ENCODE results near the gene PRRC2A.

PRRC2A gene

DNA sequence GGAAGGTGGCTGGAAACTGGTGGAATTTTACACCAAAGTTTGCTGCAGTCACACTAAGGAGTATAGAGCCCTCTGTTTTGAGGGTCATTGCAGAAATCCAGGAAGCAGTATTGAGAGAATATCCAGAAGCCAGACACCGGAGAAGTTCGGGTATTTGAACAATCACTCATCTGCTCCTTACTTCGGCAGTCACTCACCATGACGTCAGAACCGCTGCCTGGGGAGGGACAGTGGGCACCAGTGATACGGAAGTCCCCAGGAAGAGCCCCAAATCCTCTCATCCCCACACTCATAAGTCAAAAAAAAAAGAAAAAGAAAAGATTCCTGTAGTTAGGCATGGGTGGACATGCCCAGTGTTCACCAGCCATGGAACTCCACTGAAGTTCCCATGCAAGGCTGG lies 56.4 kb downstream of the PRRC2A start:
- Histone ChIP-seq H3K27ac (no peak overlapping the region), H3K4me3 (IDR thresholded peaks at IDR 0.05; ENCODE audit: insufficient read depth, low read depth, low read length) (no peak overlapping the region), H3K9ac (no peak overlapping the region), H3K36me3 (ENCODE audit: insufficient read depth) (no peaks in the 10 kb centered on the region), H3K4me1 (ENCODE audit: low read depth, poor library complexity, severe bottlenecking) (peaks cover 49% of the 10 kb centered on the region), H3K4me2 (peak overlapping the region; percentile 13; the same call in 1 of the 2 replicates), H3K79me2 (ENCODE audit: insufficient read depth, low read depth) (no peaks in the 10 kb centered on the region), H4K20me1 (ENCODE audit: insufficient read depth) (no peaks in the 10 kb centered on the region), H3K27me3 (ENCODE audit: insufficient read depth, low read depth) (no peaks in the 10 kb centered on the region), H2AFZ (ENCODE audit: low read depth) (no peak overlapping the region)
- TF ChIP-seq, protein P1, sequence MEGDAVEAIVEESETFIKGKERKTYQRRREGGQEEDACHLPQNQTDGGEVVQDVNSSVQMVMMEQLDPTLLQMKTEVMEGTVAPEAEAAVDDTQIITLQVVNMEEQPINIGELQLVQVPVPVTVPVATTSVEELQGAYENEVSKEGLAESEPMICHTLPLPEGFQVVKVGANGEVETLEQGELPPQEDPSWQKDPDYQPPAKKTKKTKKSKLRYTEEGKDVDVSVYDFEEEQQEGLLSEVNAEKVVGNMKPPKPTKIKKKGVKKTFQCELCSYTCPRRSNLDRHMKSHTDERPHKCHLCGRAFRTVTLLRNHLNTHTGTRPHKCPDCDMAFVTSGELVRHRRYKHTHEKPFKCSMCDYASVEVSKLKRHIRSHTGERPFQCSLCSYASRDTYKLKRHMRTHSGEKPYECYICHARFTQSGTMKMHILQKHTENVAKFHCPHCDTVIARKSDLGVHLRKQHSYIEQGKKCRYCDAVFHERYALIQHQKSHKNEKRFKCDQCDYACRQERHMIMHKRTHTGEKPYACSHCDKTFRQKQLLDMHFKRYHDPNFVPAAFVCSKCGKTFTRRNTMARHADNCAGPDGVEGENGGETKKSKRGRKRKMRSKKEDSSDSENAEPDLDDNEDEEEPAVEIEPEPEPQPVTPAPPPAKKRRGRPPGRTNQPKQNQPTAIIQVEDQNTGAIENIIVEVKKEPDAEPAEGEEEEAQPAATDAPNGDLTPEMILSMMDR (conservative IDR thresholded peaks at IDR 0.05; ENCODE audit: low read depth, low read length): no peak

DNA sequence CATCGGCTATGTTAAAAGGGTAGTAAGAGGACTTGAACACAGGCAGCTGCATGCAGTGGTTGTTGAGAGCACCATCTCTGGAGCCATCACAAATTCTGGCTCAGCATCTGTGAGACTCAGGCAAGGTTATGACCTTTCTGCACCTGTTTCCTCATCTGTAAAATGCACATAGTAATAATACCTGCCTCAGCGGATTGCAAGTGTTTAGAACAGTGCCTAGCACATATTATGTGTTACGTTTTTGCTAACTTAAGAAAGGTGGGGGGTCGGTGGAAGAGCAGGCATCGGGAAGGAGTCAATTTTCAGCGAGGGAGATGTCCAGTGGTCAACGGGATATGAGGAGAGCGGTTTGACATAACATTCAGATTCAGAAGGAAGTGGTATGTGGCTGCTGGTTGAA lies 57.4 kb downstream of the PRRC2A start:
- TF ChIP-seq, protein P1 (conservative IDR thresholded peaks at IDR 0.05; ENCODE audit: low read depth, low read length): no peak
- H3K4me2 ChIP-seq: peak overlapping the region; percentile 13; the same call in 1 of the 2 replicates
- no peak overlapping the region for H3K4me3 ChIP-seq (IDR thresholded peaks at IDR 0.05; ENCODE audit: insufficient read depth, low read depth, low read length)
- H3K9ac ChIP-seq: no peak overlapping the region
- no peaks in the 10 kb centered on the region for H3K79me2 ChIP-seq (ENCODE audit: insufficient read depth, low read depth)
- peak overlapping the region; percentile 30; the same call in 1 of the 2 replicates for H3K27ac ChIP-seq
- no peaks in the 10 kb centered on the region for H3K27me3 ChIP-seq (ENCODE audit: insufficient read depth, low read depth)
- H3K36me3 ChIP-seq (ENCODE audit: insufficient read depth): no peaks in the 10 kb centered on the region
- peaks cover 49% of the 10 kb centered on the region for H3K4me1 ChIP-seq (ENCODE audit: low read depth, poor library complexity, severe bottlenecking)
- H2AFZ ChIP-seq (ENCODE audit: low read depth): no peak overlapping the region; the same call in 1 of the 2 replicates
- H4K20me1 ChIP-seq (ENCODE audit: insufficient read depth): no peaks in the 10 kb centered on the region

GRCh38 chr6:31680226-31681134 lies 60.0 kb downstream of the PRRC2A start, which contains the start of gene LY6G5C:
Gene LY6G5C (minus strand): TSS chr6:31681067. CDS start chr6:31680373, 694 bp downstream.
- Histone ChIP-seq H3K79me2 (ENCODE audit: insufficient read depth, low read depth) (no peaks in the 10 kb centered on the region), H3K27ac (no peak within 1 kb of the TSS), H3K4me3 (IDR thresholded peaks at IDR 0.05; ENCODE audit: insufficient read depth, low read depth, low read length) (no peak within 1 kb of the TSS), H4K20me1 (ENCODE audit: insufficient read depth) (no peaks in the 10 kb centered on the region), H3K4me1 (ENCODE audit: low read depth, poor library complexity, severe bottlenecking) (peaks cover 49% of the 10 kb centered on the region), H3K4me2 (peak within 1 kb of the TSS; percentile 45; the same call in 1 of the 2 replicates), H2AFZ (ENCODE audit: low read depth) (peak within 1 kb of the TSS; percentile 76), H3K36me3 (ENCODE audit: insufficient read depth) (no peaks in the 10 kb centered on the region), H3K9ac (peak within 1 kb of the TSS; percentile 27; the same call in 1 of the 2 replicates), H3K27me3 (ENCODE audit: insufficient read depth, low read depth) (no peaks in the 10 kb centered on the region)
- TF ChIP-seq, protein P1 (conservative IDR thresholded peaks at IDR 0.05; ENCODE audit: low read depth, low read length): peak; percentile 59

DNA sequence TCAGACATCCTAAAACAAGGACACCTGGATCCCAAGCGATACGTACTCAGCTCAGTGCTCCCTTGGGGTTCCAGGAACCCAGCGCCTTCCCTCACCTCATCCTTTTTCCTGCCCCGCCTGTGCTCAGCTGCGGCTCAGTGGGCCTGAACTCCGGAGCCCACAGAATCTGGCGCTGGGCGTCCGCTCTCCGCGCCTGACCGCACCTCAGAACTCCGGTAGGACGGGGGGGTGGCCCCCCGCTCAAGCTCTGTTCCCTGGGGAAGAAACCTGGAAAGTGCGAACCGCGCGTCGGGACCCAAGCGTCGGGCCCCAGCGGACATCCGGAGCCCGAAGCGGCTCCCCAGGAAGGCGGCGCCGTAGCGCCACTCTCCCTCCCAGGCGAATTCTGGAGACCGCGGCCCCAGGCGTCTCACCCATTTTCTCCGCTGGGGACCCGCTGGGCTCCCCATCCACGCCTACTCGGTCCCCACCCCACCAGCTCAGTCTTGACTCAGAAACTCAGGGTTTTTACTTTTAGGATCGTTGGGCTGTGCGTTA lies 60.7 kb downstream of the PRRC2A start:
- H2AFZ ChIP-seq (ENCODE audit: low read depth): no peak overlapping the region
- peaks cover 48% of the 10 kb centered on the region for H3K4me1 ChIP-seq (ENCODE audit: low read depth, poor library complexity, severe bottlenecking)
- H3K27ac ChIP-seq: no peak overlapping the region
- no peaks in the 10 kb centered on the region for H3K27me3 ChIP-seq (ENCODE audit: insufficient read depth, low read depth)
- H3K79me2 ChIP-seq (ENCODE audit: insufficient read depth, low read depth): no peaks in the 10 kb centered on the region
- no peak overlapping the region for H3K9ac ChIP-seq
- H3K36me3 ChIP-seq (ENCODE audit: insufficient read depth): no peaks in the 10 kb centered on the region
- TF ChIP-seq, protein P1 (conservative IDR thresholded peaks at IDR 0.05; ENCODE audit: low read depth, low read length): no peak
- H3K4me3 ChIP-seq (IDR thresholded peaks at IDR 0.05; ENCODE audit: insufficient read depth, low read depth, low read length): no peak overlapping the region
- no peaks in the 10 kb centered on the region for H4K20me1 ChIP-seq (ENCODE audit: insufficient read depth)
- H3K4me2 ChIP-seq: no peak overlapping the region; the same call in 1 of the 2 replicates
